Stimulated activated CD4-positive, alpha-beta T cell treated with anti-CD3 and anti-CD28 coated beads, Interleukin-2, amount 100 ng/mL, for 24 hours (primary cell): ENCODE measurements around the gene SLC2A6.
A peak's percentile ranks its signal among the peaks of the same experiment; 100 is the strongest.

Experiments used
- DNase-seq, 2 donors: peaks; one replicate each; pipeline ENCODE4 v3.0.0-alpha.2; 2020

Gene SLC2A6

DNA sequence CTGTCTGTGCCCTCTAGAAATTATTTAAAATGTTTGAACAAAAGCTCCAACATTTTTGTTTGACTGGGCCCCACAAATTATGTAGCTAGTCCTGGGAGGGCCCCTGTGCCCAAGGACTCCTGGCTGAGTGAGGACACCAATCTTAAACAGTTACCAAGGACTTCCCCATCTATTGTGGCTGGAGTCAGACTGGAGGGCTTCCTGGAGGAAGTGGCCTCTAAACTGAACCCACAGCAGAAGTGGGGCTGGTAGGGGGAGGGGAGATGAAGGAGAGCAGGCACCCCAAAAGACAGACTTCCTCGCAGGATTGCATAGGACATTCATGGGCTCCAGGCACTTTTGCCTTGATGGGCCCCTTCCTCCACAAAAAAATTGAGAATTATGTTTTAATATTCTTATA, 48.7 kb downstream of the SLC2A6 start:
- no peak for DNase-seq

DNA sequence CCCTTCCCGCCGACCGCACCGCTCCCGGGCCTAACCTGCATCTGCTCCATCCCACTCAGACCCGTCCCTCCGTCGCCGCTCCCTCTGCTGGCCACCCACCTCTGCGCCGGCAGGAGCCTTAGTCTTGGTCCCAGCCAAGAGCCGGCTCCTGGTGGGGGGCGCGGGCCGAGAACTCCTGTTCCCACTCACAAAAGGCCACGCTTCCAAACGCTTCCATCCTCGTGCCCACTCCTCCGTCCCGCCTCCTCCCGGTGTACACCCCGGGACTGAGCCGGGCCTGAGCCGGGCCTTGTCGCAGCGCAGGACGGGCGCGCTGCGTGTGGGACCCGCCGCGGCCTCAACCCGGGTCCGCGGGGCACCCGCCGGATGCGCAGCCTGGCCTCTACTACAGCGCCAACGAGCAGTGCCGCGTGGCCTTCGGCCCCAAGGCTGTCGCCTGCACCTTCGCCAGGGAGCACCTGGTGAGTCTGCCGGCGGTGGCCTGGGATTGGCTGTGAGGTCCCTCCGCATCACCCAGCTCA, 49.2 kb downstream of the SLC2A6 start:
- DNase-seq = peak; percentile 28 to 37

DNA sequence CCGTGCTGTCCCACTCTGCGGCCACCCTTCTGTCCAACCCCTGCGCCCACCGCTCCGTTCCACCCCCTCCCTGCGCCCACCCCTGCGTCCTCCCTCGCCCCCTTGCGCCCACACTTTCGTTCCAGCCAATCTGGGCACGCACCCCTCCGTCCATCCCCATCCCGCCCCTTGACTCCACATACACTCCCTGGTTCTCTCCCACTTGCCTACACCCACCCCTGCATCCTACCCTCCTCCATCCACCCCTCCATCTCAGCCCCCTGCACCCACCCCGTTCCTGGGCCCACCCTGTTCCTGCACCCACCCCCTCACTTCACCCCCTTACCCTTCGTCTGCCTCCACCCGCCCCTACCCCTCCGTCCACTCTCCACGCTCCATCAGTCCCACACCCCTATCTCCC, 49.7 kb downstream of the SLC2A6 start:
- DNase-seq = no peak

DNA sequence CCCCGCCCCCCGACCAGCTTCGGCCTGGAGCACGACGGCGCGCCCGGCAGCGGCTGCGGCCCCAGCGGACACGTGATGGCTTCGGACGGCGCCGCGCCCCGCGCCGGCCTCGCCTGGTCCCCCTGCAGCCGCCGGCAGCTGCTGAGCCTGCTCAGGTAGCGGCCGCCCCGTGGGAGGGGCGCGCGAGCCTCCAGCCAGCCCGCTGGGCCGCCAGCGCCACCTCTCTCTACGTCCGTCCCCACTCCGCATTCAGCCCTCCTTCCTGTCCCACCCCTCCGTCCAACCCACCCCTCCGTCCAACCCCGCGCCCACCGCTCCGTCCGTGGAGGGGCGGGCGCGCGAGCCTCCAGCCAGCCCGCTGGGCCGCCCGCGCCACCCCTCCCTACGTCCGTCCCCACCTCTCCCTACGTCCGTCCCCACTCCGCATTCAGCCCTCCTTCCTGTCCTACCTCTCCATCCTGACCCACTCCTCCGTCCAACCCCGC, 50.2 kb downstream of the SLC2A6 start:
- DNase-seq = no peak

DNA sequence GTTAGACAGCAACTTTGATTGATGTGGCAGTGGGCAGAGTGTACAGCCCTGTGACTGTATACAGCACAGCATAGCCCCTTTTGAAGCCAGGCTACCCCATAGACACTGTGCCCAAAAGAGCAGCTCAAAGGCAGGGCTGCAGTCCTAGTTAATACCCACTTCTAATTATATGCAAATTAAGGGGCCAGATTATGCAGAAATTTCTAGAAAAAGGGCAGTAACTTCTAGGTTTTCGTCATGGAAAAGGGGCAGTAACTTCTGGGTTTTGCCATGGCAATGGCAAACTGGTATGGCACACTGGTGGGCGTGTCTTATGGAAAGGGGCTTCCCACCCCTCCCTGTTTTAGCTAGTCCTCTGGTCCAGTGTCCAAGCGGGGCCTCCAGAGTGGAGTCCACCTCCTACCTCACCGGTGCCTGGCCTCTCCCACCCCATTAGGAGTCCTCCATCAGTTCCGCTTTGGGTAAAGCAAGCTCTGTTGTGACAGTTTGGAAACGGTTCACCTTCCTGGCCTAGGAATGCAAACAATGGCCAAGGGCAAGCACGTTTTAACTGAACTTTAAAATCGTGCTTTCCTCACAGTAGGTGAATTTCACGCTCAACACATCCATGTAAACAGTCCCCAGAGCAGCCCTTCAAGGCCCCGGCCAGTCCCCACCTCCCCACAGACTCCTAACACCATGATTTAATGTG, 51.1 kb downstream of the SLC2A6 start:
- DNase-seq = no peak

DNA sequence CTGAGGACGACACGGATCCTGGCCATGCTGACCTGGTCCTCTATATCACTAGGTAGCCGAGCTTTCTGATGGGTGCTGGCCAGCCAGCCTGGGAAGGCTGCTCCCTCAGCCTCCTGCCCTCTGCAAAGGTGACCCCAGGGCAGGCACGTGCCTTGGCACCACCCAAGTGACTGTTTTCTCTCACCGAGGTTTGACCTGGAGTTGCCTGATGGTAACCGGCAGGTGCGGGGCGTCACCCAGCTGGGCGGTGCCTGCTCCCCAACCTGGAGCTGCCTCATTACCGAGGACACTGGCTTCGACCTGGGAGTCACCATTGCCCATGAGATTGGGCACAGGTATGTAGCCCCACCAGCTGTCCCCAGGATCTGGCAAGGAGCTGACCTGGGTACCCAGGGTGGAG, 52.9 kb downstream of the SLC2A6 start:
- no peak for DNase-seq

- DNase-seq = no peak
Observed at GRCh38 chr9:133425049-133425632, 53.8 kb downstream of the SLC2A6 start.

- no peak for DNase-seq
Observed at GRCh38 chr9:133424187-133424586, 54.7 kb downstream of the SLC2A6 start.

DNA sequence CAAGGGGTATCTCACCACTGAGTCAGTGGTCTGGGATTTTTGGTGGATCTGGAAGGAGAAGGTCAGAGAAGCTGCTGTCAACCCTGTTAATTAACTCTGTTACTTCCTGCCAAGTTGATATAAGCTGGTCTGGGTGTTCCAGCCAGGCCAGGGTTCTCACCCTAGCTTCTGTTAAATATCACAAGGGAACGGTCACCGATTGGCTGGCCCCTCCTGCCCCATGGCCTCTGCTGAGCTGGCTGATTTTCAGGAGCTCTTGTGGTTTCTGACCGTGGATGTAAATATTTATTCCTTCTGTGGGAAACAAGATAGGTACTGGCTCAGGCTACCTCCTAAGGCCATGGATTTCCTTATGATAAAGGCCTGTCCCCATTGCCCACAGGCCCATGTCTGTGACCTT, 55.7 kb downstream of the SLC2A6 start:
- no peak for DNase-seq

- DNase-seq = peak; percentile 37
Observed at GRCh38 chr9:133421615-133422542, 57.0 kb downstream of the SLC2A6 start, which contains the start of gene ADAMTS13. TSS of gene ADAMTS13 (plus strand) at chr9:133422367. CDS start at chr9:133422444, 77 bp downstream.
